ENCODE data around the gene ELAC1.

DNA sequence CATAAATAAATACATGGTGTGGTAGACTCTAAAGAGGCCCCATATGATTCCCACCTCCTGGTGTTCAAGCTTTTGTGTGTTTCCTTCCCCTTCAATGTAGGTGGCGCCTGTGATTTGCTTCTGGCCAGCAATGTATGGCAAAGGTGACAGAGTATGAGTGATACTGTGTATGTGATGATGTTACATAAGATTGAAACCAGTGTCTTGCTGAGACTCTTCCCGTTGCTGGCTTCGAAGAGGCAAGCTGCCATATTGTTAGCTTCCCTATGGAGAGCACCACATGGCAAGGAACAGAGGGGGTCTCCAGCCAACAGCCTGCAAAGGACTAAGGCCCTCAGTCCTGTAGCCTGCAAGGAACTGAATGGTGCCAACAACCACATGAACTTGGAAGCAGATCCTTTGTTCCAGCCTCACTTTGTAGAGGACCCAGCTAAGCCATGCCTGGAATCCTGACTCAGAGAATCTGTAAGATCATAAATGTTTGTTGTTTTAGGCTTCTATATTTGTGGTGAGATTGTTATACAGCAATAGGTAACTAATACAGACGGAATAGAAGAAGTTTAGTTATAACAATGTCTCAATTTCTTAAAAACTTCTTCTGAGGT lies 60.5 kb downstream of the ELAC1 start:
- TF ChIP-seq, protein P1, sequence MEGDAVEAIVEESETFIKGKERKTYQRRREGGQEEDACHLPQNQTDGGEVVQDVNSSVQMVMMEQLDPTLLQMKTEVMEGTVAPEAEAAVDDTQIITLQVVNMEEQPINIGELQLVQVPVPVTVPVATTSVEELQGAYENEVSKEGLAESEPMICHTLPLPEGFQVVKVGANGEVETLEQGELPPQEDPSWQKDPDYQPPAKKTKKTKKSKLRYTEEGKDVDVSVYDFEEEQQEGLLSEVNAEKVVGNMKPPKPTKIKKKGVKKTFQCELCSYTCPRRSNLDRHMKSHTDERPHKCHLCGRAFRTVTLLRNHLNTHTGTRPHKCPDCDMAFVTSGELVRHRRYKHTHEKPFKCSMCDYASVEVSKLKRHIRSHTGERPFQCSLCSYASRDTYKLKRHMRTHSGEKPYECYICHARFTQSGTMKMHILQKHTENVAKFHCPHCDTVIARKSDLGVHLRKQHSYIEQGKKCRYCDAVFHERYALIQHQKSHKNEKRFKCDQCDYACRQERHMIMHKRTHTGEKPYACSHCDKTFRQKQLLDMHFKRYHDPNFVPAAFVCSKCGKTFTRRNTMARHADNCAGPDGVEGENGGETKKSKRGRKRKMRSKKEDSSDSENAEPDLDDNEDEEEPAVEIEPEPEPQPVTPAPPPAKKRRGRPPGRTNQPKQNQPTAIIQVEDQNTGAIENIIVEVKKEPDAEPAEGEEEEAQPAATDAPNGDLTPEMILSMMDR (IDR thresholded peaks at IDR 0.05), result no peak
- no peak for TF ChIP-seq POLR2AphosphoS5 (IDR thresholded peaks at IDR 0.05; ENCODE audit: insufficient read depth in 1 of 2, low read depth in 1 of 2)
